Endothelial cell of umbilical vein (primary cell): ENCODE data around the gene PLEKHG4B. TPM values are rescaled to one million over a fixed set of nuclear protein-coding genes. Genes with fewer than 3 reads are reported as not detected.
A peak's percentile ranks its signal among the peaks of the same experiment; 100 is the strongest.

Experiments used
- BruUV-seq: library from RNA; stranded (reverse); fragments of 400-500 nt; replicated peaks from 2 replicates; lab custom pipeline; 2021; lab: Mats Ljungman, UMichigan
- CTCF ChIA-PET: fragments of 300-600, 350-600 bp; sonication (Branson Sonifier 250); formaldehyde crosslinking; loops from one replicate; lab custom pipeline; 2021; ENCODE audit warnings: antibody characterized with exemption, inconsistent platforms; lab: Charles Lee
- POLR2A ChIA-PET: fragments of 300-600, 350-600 bp; sonication (Branson Sonifier 250); formaldehyde crosslinking; loops from one replicate; lab custom pipeline; 2021; ENCODE audit warnings: antibody characterized with exemption, inconsistent platforms; lab: Charles Lee
- DNase-seq: peaks from one replicate; pipeline ENCODE4 v3.0.0-alpha.2; 2011; ENCODE audit warnings: low read depth, low spot score
- FAIRE-seq: peaks from 2 replicates; lab custom pipeline; 2011; peaks lifted over from hg19 to GRCh38; lab: Jason Lieb, UNC
- H2AFZ ChIP-seq: 2 replicates; pipeline ENCODE4 v1.6.0; 2012; ENCODE audit warnings: low read depth, low read length, control low read depth, inconsistent platforms
- H3K27ac ChIP-seq: 2 replicates; pipeline ENCODE4 v1.5.1; 2011; ENCODE audit warnings: low read depth, mild to moderate bottlenecking, control low read depth, low read length, moderate library complexity; ENCODE audit not compliant: insufficient read depth
- H3K27me3 ChIP-seq, 2 experiments: 2 replicates each; pipeline versions ENCODE4 v1.6.0 to v1.6.1; 2011; ENCODE audit warnings: low read length in 2 of 2, mixed read lengths in 1 of 2; ENCODE audit not compliant: control insufficient read depth in 2 of 2, insufficient read depth in 2 of 2
- H3K36me3 ChIP-seq, 2 experiments: 2 replicates in 1 of 2; 3 replicates in 1 of 2; pipeline ENCODE4 v1.5.1; 2011; ENCODE audit warnings: low read length in 2 of 2, mild to moderate bottlenecking in 1 of 2, moderate library complexity in 1 of 2; ENCODE audit not compliant: control insufficient read depth in 2 of 2, insufficient read depth in 2 of 2; ENCODE audit errors: extremely low read depth in 1 of 2
- H3K4me1 ChIP-seq: 3 replicates; pipeline ENCODE4 v1.5.1; 2011; ENCODE audit warnings: mild to moderate bottlenecking, low read length; ENCODE audit not compliant: control insufficient read depth, insufficient read depth; ENCODE audit errors: extremely low read depth
- H3K4me2 ChIP-seq: 2 replicates; pipeline ENCODE4 v1.6.1; 2011; ENCODE audit warnings: low read length, control low read depth, mixed read lengths; ENCODE audit not compliant: insufficient read depth
- H3K4me3 ChIP-seq, 3 experiments: fragments of 200-600 bp in 1 of 3; sonication (generic), shearing (Covaris generic) in 1 of 3; replicated peaks in 1 of 3; 2 replicates each; pipeline ENCODE4 v1.5.1; 2011 to 2016; ENCODE audit warnings: control low read depth in 3 of 3, low read length in 3 of 3, mild to moderate bottlenecking in 2 of 3, inconsistent platforms in 1 of 3, low read depth in 1 of 3, moderate library complexity in 1 of 3; ENCODE audit not compliant: insufficient read depth in 1 of 3
- H3K79me2 ChIP-seq: 2 replicates; pipeline ENCODE4 v1.6.0; 2012; ENCODE audit warnings: low read length, inconsistent platforms; ENCODE audit not compliant: control insufficient read depth, insufficient read depth
- H3K9ac ChIP-seq: replicated peaks from 2 replicates; pipeline ENCODE3; 2011; ENCODE audit warnings: low read length, control low read depth; ENCODE audit not compliant: insufficient read depth; ENCODE audit errors: extremely low read depth
- H3K9me1 ChIP-seq: replicated peaks from 3 replicates; pipeline ENCODE4 v1.6.0; 2011; ENCODE audit warnings: mild to moderate bottlenecking, low read length; ENCODE audit not compliant: control insufficient read depth, insufficient read depth; ENCODE audit errors: extremely low read depth
- H3K9me3 ChIP-seq: replicated peaks from 2 replicates; pipeline ENCODE4 v1.5.1; 2012; ENCODE audit warnings: low read length, inconsistent platforms; ENCODE audit not compliant: control insufficient read depth, insufficient read depth
- H4K20me1 ChIP-seq: replicated peaks from 2 replicates; pipeline ENCODE3; 2011; ENCODE audit warnings: mild to moderate bottlenecking, low read length; ENCODE audit not compliant: control insufficient read depth, insufficient read depth; ENCODE audit errors: extremely low read depth
- CTCF ChIP-seq, 2 donors: IDR thresholded peaks; 1 replicate in 1 of 2; 2 replicates in 1 of 2; pipeline ENCODE4 v1.5.1; 2011; ENCODE audit warnings: low read length in 2 of 2, mild to moderate bottlenecking in 2 of 2, moderate library complexity in 2 of 2, control low read depth in 1 of 2, inconsistent platforms in 1 of 2, low read depth in 1 of 2; ENCODE audit not compliant: insufficient read depth in 1 of 2; ENCODE audit errors: extremely low read depth in 1 of 2
- EZH2 ChIP-seq: IDR thresholded peaks from 2 replicates; pipeline ENCODE4 v1.6.1; 2012; ENCODE audit warnings: borderline replicate concordance, low read depth, mild to moderate bottlenecking, moderate library complexity, low read length, inconsistent platforms; ENCODE audit not compliant: severe bottlenecking
- FOS ChIP-seq: IDR thresholded peaks from 2 replicates; pipeline ENCODE4 v1.6.1; 2011; ENCODE audit warnings: mild to moderate bottlenecking, low read length, moderate library complexity, borderline replicate concordance; ENCODE audit not compliant: insufficient read depth
- GATA2 ChIP-seq: IDR thresholded peaks from 2 replicates; pipeline ENCODE4 v1.7.0; 2011; ENCODE audit warnings: low read depth, mild to moderate bottlenecking, moderate library complexity, mixed read lengths, low read length; ENCODE audit not compliant: insufficient read length, insufficient read depth
- JUN ChIP-seq: IDR thresholded peaks from 2 replicates; pipeline ENCODE4 v1.6.1; 2011; ENCODE audit warnings: borderline replicate concordance, low read depth; ENCODE audit not compliant: insufficient read length, insufficient read depth
- MAX ChIP-seq: IDR thresholded peaks from 2 replicates; pipeline ENCODE4 v1.6.1; 2011; ENCODE audit not compliant: insufficient read depth, insufficient read length
- MYC ChIP-seq: IDR thresholded peaks from one replicate; pipeline ENCODE4 v1.6.1; 2011; ENCODE audit warnings: mild to moderate bottlenecking, low read depth, low read length
- POLR2A ChIP-seq: IDR thresholded peaks from 2 replicates; pipeline ENCODE4 v1.6.1; 2012; ENCODE audit warnings: low read depth, mild to moderate bottlenecking, control low read depth, low read length
- POLR2AphosphoS5 ChIP-seq: IDR thresholded peaks from 2 replicates; pipeline ENCODE4 v1.6.1; 2012; ENCODE audit warnings: low read depth, mild to moderate bottlenecking, control low read depth, low read length, moderate library complexity; ENCODE audit not compliant: insufficient read depth
- dilution Hi-C: fragments of 300-500 bp; cut with MboI; formaldehyde crosslinking; loops from one replicate; pipeline ENCODE4 v1.15.0; 2019; ENCODE audit warnings: low sequenced_read_pairs; ENCODE audit not compliant: extremely low pct_ligation_motif_present
- intact Hi-C: fragments of 100-400 bp; cut with micrococcal nuclease; formaldehyde crosslinking; loops from one replicate; pipeline ENCODE4 v1.10.0; 2022
- polyA plus RNA-seq, 4 experiments: library from polyadenylated mRNA; depleted of rRNA in 3 of 4; stranded (reverse) in 3 of 4; unstranded in 1 of 4; fragments of >200 nt; gene quantifications; 2 replicates each; pipeline versions ENCODE4 v1.2.1 to v1.2.3, GENCODE V29; 2011 to 2012; ENCODE audit warnings: missing spikeins in 1 of 4
- total RNA-seq: library from RNA; stranded (reverse); gene quantifications from 2 replicates; pipeline ENCODE4 v1.2.3, GENCODE V29; 2021

Gene PLEKHG4B
- total and polyA plus RNA-seq, 2 donors (not counting 3 experiments of a cell fraction or from before 2014, with no cell fraction given), result not detected

DNA sequence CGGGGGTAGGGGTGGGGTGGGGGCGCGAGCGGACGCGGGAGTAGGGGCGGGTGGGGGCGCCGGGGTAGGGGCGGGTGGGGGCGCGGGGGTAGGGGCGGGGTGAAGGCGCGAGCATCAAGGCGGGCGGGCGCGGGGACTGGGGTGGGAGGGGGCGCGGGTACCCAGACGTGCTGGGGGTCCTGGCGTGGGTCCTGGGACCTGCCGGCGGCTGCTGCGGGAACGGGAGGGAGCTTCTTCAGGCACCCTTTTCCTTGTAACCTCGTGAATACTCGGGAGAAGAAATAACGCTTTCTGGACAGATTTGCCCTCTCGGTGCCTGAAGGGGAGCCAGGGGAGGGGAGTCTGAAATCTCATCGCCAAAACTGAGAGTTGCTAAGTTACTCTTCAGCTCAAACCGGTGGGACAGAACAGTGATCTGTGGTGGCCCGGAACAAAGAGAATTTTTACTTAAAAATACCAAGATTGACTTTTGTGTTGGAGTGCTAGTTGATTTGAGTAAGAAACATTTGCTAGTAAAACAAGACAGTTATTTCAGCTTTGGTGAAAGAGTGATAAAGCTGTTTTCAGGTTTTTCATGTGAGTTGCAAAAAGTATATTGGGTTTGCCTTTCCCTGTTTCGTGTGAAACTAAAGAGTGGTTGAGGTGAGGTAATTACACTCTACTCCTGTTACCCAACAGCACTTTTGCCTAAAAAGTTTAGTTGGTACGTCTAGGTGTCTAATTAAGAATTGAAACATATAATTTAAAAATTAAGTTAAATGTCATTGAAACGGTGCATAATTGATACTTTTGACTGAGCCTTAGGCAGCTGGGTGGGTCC lies 643 bp downstream of the PLEKHG4B start:
- no peak for DNase-seq
- Histone ChIP-seq H3K9me3 (no peaks in the 10 kb centered on the region), H2AFZ (no peak overlapping the region), H3K27ac (no peak overlapping the region), H4K20me1 (no peaks in the 10 kb centered on the region), H3K4me1 (no peaks in the 10 kb centered on the region), H3K27me3 (peaks cover 28 to 34% of the 10 kb centered on the region in 2 experiments), H3K79me2 (no peaks in the 10 kb centered on the region), H3K9me1 (no peaks in the 10 kb centered on the region), H3K4me3 (no peak overlapping the region), H3K4me2 (no peak overlapping the region), H3K36me3 (no peaks in the 10 kb centered on the region), H3K9ac (no peak overlapping the region)
- POLR2A ChIA-PET, result no interaction called here
- TF ChIP-seq MAX (no peak), POLR2AphosphoS5 (no peak), EZH2 (peak; percentile 81)
- intact Hi-C loops (no loop called here), dilution Hi-C loops (no loop called here)
- FAIRE-seq, result no peak
- no TSS peak for BruUV-seq
- CTCF ChIA-PET, result no interaction called here

- H3K27me3 ChIP-seq, result peaks cover 28 to 34% of the 10 kb centered on the region in 2 experiments
- H3K9me3 ChIP-seq, result no peaks in the 10 kb centered on the region
- no peaks in the 10 kb centered on the region for H3K4me1 ChIP-seq
- H3K79me2 ChIP-seq, result no peaks in the 10 kb centered on the region
- H3K9me1 ChIP-seq, result no peaks in the 10 kb centered on the region
- ChIA-PET CTCF (no interaction called here), POLR2A (no interaction called here)
- dilution Hi-C loops (no loop called here), intact Hi-C loops (no loop called here)
- no peak for FAIRE-seq
- DNase-seq, result no peak
- H3K4me3 ChIP-seq, result no peak overlapping the region
- no peaks in the 10 kb centered on the region for H3K36me3 ChIP-seq
- H2AFZ ChIP-seq, result no peak overlapping the region
- H3K4me2 ChIP-seq, result no peak overlapping the region
- no peaks in the 10 kb centered on the region for H4K20me1 ChIP-seq
- no peak for TF ChIP-seq EZH2
- no peak for TF ChIP-seq MYC
- no peak for TF ChIP-seq CTCF (IDR thresholded peaks at IDR 0.05; ENCODE audit: extremely low read depth in 1 of 2, insufficient read depth in 1 of 2, low read depth in 1 of 2, low read length in 2 of 2)
- no peak for TF ChIP-seq POLR2AphosphoS5
- TF ChIP-seq JUN, result no peak
- TF ChIP-seq POLR2A, result no peak
- TF ChIP-seq FOS, result no peak
- TF ChIP-seq MAX, result no peak
- no peak for TF ChIP-seq GATA2
- BruUV-seq, result no TSS peak
- no peak overlapping the region for H3K9ac ChIP-seq
- H3K27ac ChIP-seq, result no peak overlapping the region
Measured at GRCh38 chr5:93221-93980, 1.4 kb downstream of the PLEKHG4B start.
